Fibroblast of gingiva (primary cell): Measurements from ENCODE around the gene BST1.
"Not testable (repeated sequence)": the region's sequence is repeated elsewhere in the genome, so short reads cannot be mapped to it uniquely, and the experiment has no call there.

Source experiments
- DNase-seq: peaks from one replicate; pipeline ENCODE4 v3.0.0-alpha.2; 2011; ENCODE audit warnings: low read depth

Gene BST1

GRCh38 chr4:15746110-15746509 is 43.2 kb downstream of the BST1 start:
- DNase-seq = no peak

GRCh38 chr4:15749001-15749400 is 46.1 kb downstream of the BST1 start:
- DNase-seq = no peak

GRCh38 chr4:15751153-15751552 is 48.3 kb downstream of the BST1 start:
- DNase-seq = no peak

GRCh38 chr4:15753081-15753480 is 50.2 kb downstream of the BST1 start:
- no peak for DNase-seq

GRCh38 chr4:15753786-15754185 is 50.9 kb downstream of the BST1 start:
- no peak for DNase-seq

GRCh38 chr4:15754323-15754722 is 51.5 kb downstream of the BST1 start:
- DNase-seq = no peak

- DNase-seq = peak; percentile 29
These were observed 52.7 kb downstream of the BST1 start for GRCh38 chr4:15755321-15756155.

- no peak for DNase-seq
These were observed 53.5 kb downstream of the BST1 start for GRCh38 chr4:15756361-15756861.

- DNase-seq = no peak
These were observed 54.2 kb downstream of the BST1 start for GRCh38 chr4:15757054-15757453.

- DNase-seq = no peak
These were observed 55.4 kb downstream of the BST1 start for GRCh38 chr4:15758294-15758693.

GRCh38 chr4:15762460-15762859 is 59.6 kb downstream of the BST1 start:
- DNase-seq = not testable (repeated sequence)

GRCh38 chr4:15765391-15765790 is 62.5 kb downstream of the BST1 start:
- DNase-seq = no peak

- no peak for DNase-seq
These were observed 63.2 kb downstream of the BST1 start for GRCh38 chr4:15765910-15766697.

- no peak for DNase-seq
These were observed 64.0 kb downstream of the BST1 start for GRCh38 chr4:15766821-15767220.

- no peak for DNase-seq
These were observed 66.3 kb downstream of the BST1 start for GRCh38 chr4:15769202-15769601.

GRCh38 chr4:15771216-15772058 is 68.6 kb downstream of the BST1 start:
- DNase-seq = no peak

- DNase-seq = no peak
These were observed 71.2 kb downstream of the BST1 start for GRCh38 chr4:15774020-15774420.

GRCh38 chr4:15776871-15777648 is 74.2 kb downstream of the BST1 start:
- DNase-seq = no peak

- no peak for DNase-seq
These were observed 74.9 kb downstream of the BST1 start for GRCh38 chr4:15777697-15778288.

GRCh38 chr4:15778289-15779241 is 75.7 kb downstream of the BST1 start, which contains the start of gene CD38:
TSS of gene CD38 (plus strand) at chr4:15778328. CDS start at chr4:15778415, 87 bp downstream.
- DNase-seq = no peak
